B cell (primary cell): Measurements from ENCODE around the gene GLB1L3. TPM values are rescaled to one million over a fixed set of nuclear protein-coding genes. Genes with fewer than 3 reads are reported as not detected.

ENCODE experiments used
- ATAC-seq: fragments of 200-7000 bp; cut with Tn5 transposase; one replicate; pipeline ENCODE4 v1.10.0; 2021; ENCODE audit warnings: low read depth, mild to moderate bottlenecking, moderate number of reproducible peaks, moderate library complexity
- CTCF ChIA-PET: fragments of 350-600 bp; sonication (Branson Sonifier 250); formaldehyde crosslinking; loops from one replicate; lab custom pipeline; 2021; ENCODE audit warnings: antibody characterized with exemption, inconsistent platforms; lab: Charles Lee
- POLR2A ChIA-PET: fragments of 350-600 bp; sonication (Branson Sonifier 250); formaldehyde crosslinking; loops from one replicate; lab custom pipeline; 2021; ENCODE audit warnings: antibody characterized with exemption; lab: Charles Lee
- DNase-seq: peaks from one replicate; pipeline ENCODE4 v3.0.0; 2013
- H2AFZ ChIP-seq: 2 replicates; pipeline ENCODE4 v1.6.1; 2012; ENCODE audit warnings: mild to moderate bottlenecking, low read depth, low read length; ENCODE audit not compliant: insufficient read depth, poor library complexity, severe bottlenecking
- H3K27ac ChIP-seq, 2 donors: 1 replicate in 1 of 2; 2 replicates in 1 of 2; pipeline ENCODE4 v1.5.1; 2012 to 2013; ENCODE audit warnings: low read length in 2 of 2, mild to moderate bottlenecking in 2 of 2, moderate library complexity in 1 of 2
- H3K27me3 ChIP-seq, 4 experiments: fragments of 200-600 bp in 1 of 4; sonication (generic) in 1 of 4; replicated peaks in 1 of 4; 1 replicate in 2 of 4; 2 replicates in 2 of 4; pipeline versions ENCODE4 v1.6.1 to v1.7.0; 2013 to 2016; ENCODE audit warnings: low read length in 3 of 4, mild to moderate bottlenecking in 2 of 4, mixed read lengths in 1 of 4, moderate library complexity in 1 of 4; ENCODE audit not compliant: insufficient read depth in 4 of 4, control insufficient read depth in 3 of 4; ENCODE audit errors: control extremely low read depth in 1 of 4
- H3K36me3 ChIP-seq, 2 experiments: replicated peaks in 1 of 2; 1 replicate in 1 of 2; 2 replicates in 1 of 2; pipeline versions ENCODE4 v1.6.1 to v1.7.1; 2013; ENCODE audit warnings: low read length in 1 of 2; ENCODE audit not compliant: insufficient read depth in 2 of 2, control insufficient read depth in 1 of 2; ENCODE audit errors: control extremely low read depth in 1 of 2, extremely low read depth in 1 of 2
- H3K4me1 ChIP-seq, 2 donors: fragments of 200-600 bp in 1 of 2; sonication (generic) in 1 of 2; 1 replicate in 1 of 2; 2 replicates in 1 of 2; pipeline versions ENCODE4 v1.5.1 to v1.6.1; 2013 to 2017; ENCODE audit warnings: low read length in 2 of 2; ENCODE audit not compliant: control insufficient read depth in 2 of 2, insufficient read depth in 2 of 2
- H3K4me2 ChIP-seq: replicated peaks from 2 replicates; pipeline ENCODE3; 2012; ENCODE audit warnings: mild to moderate bottlenecking, low read depth, low read length; ENCODE audit not compliant: poor library complexity, severe bottlenecking
- H3K4me3 ChIP-seq, 5 experiments: fragments of 200-600 bp in 1 of 5; sonication (generic) in 1 of 5; 1 replicate in 3 of 5; 2 replicates in 2 of 5; pipeline versions ENCODE4 v1.5.1 to v1.7.0; 2011 to 2016; ENCODE audit warnings: low read length in 4 of 5, mild to moderate bottlenecking in 4 of 5, low read depth in 2 of 5, control low read depth in 1 of 5, moderate library complexity in 1 of 5; ENCODE audit not compliant: insufficient read depth in 1 of 5; ENCODE audit errors: control extremely low read depth in 1 of 5, extremely low read depth in 1 of 5
- H3K79me2 ChIP-seq: fragments of 200-600 bp; sonication (generic); one replicate; pipeline ENCODE4 v1.6.0; 2016; ENCODE audit warnings: low read length; ENCODE audit not compliant: control insufficient read depth, insufficient read depth
- H3K9ac ChIP-seq: fragments of 200-600 bp; sonication (generic); 2 replicates; pipeline ENCODE4 v1.6.1; 2017; ENCODE audit warnings: mild to moderate bottlenecking, low read length, moderate library complexity
- H3K9me3 ChIP-seq, 3 donors: one replicate each; pipeline versions ENCODE4 v1.6.1 to v1.7.1; 2013; ENCODE audit warnings: low read length in 2 of 3; ENCODE audit not compliant: control insufficient read depth in 2 of 3, insufficient read depth in 1 of 3; ENCODE audit errors: control extremely low read depth in 1 of 3
- H4K20me1 ChIP-seq: 2 replicates; pipeline ENCODE4 v1.6.0; 2012; ENCODE audit warnings: mild to moderate bottlenecking, low read length; ENCODE audit not compliant: insufficient read depth, control insufficient read depth, poor library complexity, severe bottlenecking
- H3K27ac Mint-ChIP-seq: one replicate; pipeline ENCODE4 v1.8.0; 2021; ENCODE audit warnings: mixed read lengths
- H3K27me3 Mint-ChIP-seq: one replicate; pipeline ENCODE4 v1.8.0; 2021; ENCODE audit warnings: mixed read lengths
- H3K4me1 Mint-ChIP-seq: one replicate; pipeline ENCODE4 v1.8.0; 2021; ENCODE audit warnings: mixed read lengths
- H3K4me3 Mint-ChIP-seq: one replicate; pipeline ENCODE4 v1.8.0; 2021; ENCODE audit warnings: mixed read lengths
- H3K9me3 Mint-ChIP-seq: one replicate; pipeline ENCODE4 v1.8.0; 2022; ENCODE audit warnings: mixed read lengths; ENCODE audit not compliant: insufficient read depth
- CTCF ChIP-seq: fragments of 200-600 bp; IDR thresholded peaks from one replicate; pipeline ENCODE4 v1.8.0; 2022; ENCODE audit warnings: antibody characterized with exemption, mild to moderate bottlenecking
- EZH2 ChIP-seq: IDR thresholded peaks from 2 replicates; pipeline ENCODE4 v1.6.1; 2012; ENCODE audit warnings: borderline replicate concordance, low read depth, mild to moderate bottlenecking, moderate library complexity, low read length; ENCODE audit not compliant: insufficient read depth, poor library complexity, severe bottlenecking
- WGBS: methylation state at CpG from one replicate; pipeline ENCODE4 v1.1.5; 2013; ENCODE audit warnings: missing lambda C conversion rate; ENCODE audit not compliant: insufficient coverage; 5-methylcytosine and 5-hydroxymethylcytosine counted together
- intact Hi-C: fragments of 100-400 bp; cut with micrococcal nuclease; formaldehyde crosslinking; loops from one replicate; pipeline ENCODE4 v1.10.0; 2022
- polyA plus RNA-seq: library from polyadenylated mRNA; depleted of rRNA; stranded (reverse); fragments of >200 nt; gene quantifications from 2 replicates; pipeline ENCODE4 v1.2.3, GENCODE V29; 2012
- total RNA-seq, 2 donors: library from RNA; stranded (reverse); fragments of 120-200 nt in 1 of 2; gene quantifications; 1 replicate in 1 of 2; 2 replicates in 1 of 2; pipeline versions ENCODE4 v1.2.3 to v1.2.4, GENCODE V29; 2013 to 2022

The GLB1L3 gene
- total and polyA plus RNA-seq, 2 donors (not counting 1 experiment from before 2014, with no cell fraction given) = not detected

GRCh38 chr11:134246678-134247077 lies 29.5 kb upstream of the GLB1L3 start:
- Mint-ChIP-seq H3K27ac (no peak overlapping the region), H3K4me3 (no peak overlapping the region), H3K9me3 (no peaks in the 10 kb centered on the region), H3K4me1 (peaks cover 1% of the 10 kb centered on the region), H3K27me3 (no peaks in the 10 kb centered on the region)
- Histone ChIP-seq H3K4me1 (no peaks in the 10 kb centered on the region), H3K9ac (no peak overlapping the region), H3K4me2 (no peak overlapping the region), H2AFZ (no peak overlapping the region), H3K79me2 (no peaks in the 10 kb centered on the region), H3K27ac (no peak overlapping the region), H3K9me3 (peaks cover 0 to 3% (median 0%) of the 10 kb centered on the region in 3 donors), H3K4me3 (no peak overlapping the region), H3K27me3 (no peaks in the 10 kb centered on the region), H3K36me3 (peaks cover 0 to 49% of the 10 kb centered on the region in 2 experiments), H4K20me1 (no peaks in the 10 kb centered on the region)
- CTCF ChIA-PET = interaction anchor here (1.4 kb wide), 1 partner anchor 39 kb away, joined by 6 read pairs; no protein-coding TSS in a partner anchor
- POLR2A ChIA-PET = no interaction called here
- DNase-seq (no peak), ATAC-seq (no peak)
- WGBS = no CpG with 5 or more reads among the region's 4 CpGs
- TF ChIP-seq CTCF = no peak
- no peak for TF ChIP-seq EZH2
- intact Hi-C loops = no loop called here

DNA sequence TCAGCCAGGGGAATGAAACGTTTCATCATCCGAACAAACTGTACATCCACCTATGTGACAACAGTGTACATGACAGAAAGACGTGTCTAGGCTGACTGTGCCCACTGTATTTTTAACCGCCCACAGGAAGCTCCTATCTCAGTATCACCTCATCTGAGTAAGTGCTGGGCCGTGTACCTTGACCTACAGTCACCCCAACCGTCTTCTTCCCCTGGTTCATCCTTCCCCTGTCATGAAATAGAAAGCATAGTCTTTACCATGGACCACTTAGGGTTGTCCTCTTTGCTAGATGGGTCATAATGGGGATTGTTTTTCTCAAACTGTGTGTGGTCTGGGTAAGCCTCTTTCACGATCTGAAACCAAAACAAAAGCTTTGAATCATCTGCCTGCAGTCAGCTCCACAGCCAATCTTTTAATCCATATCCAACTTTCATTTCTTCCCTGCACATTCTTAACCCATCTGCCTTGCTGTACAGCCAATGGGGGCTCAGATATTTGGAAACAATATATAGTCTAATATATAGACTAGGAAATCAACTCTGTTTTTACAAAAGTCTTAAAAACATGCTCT lies 27.2 kb upstream of the GLB1L3 start:
- H3K27ac ChIP-seq = no peak overlapping the region
- no peak overlapping the region for H3K4me2 ChIP-seq
- H3K4me1 Mint-ChIP-seq = peaks cover 21% of the 10 kb centered on the region
- no peak overlapping the region for H2AFZ ChIP-seq
- H3K4me3 Mint-ChIP-seq = no peak overlapping the region
- 89% methylated on average over 3 of the region's 7 CpGs for WGBS
- ATAC-seq (no peak), DNase-seq (no peak)
- CTCF ChIA-PET = interaction anchor here (1.3 to 1.8 kb wide), 3 partner anchors 19 to 42 kb away, joined by 3 to 11 read pairs (median 5); no protein-coding TSS in a partner anchor
- TF ChIP-seq EZH2 = no peak
- no peak for TF ChIP-seq CTCF
- no peaks in the 10 kb centered on the region for H4K20me1 ChIP-seq
- no peaks in the 10 kb centered on the region for H3K27me3 ChIP-seq
- intact Hi-C loops = no loop called here
- no peak overlapping the region for H3K9ac ChIP-seq
- no peak overlapping the region for H3K4me3 ChIP-seq
- POLR2A ChIA-PET = interaction anchor here (1.0 kb wide), 1 partner anchor 24 kb away, joined by 3 read pairs; the partner anchor contains the start of gene VPS26B
- H3K27me3 Mint-ChIP-seq = no peaks in the 10 kb centered on the region
- peaks cover 0 to 49% of the 10 kb centered on the region in 2 experiments for H3K36me3 ChIP-seq
- peaks cover 10 to 12% of the 10 kb centered on the region in 2 donors for H3K4me1 ChIP-seq
- H3K9me3 ChIP-seq = peaks cover 0 to 3% (median 0%) of the 10 kb centered on the region in 3 donors
- H3K9me3 Mint-ChIP-seq = no peaks in the 10 kb centered on the region
- no peak overlapping the region for H3K27ac Mint-ChIP-seq
- H3K79me2 ChIP-seq = peaks cover 5% of the 10 kb centered on the region
